ENCODE data around the gene TSC2. TPM values are rescaled to one million over a fixed set of nuclear protein-coding genes. Genes with fewer than 3 reads are reported as not detected.
"Not testable (repeated sequence)": the region's sequence is repeated elsewhere in the genome, so short reads cannot be mapped to it uniquely, and the experiment has no call there.

The TSC2 gene
- total RNA-seq, 1 experiment from 2014 or later: 47.7 TPM

GRCh38 chr16:2104464-2104863 is 56.7 kb downstream of the TSC2 start:
- not testable (repeated sequence) for DNase-seq (ENCODE audit: low spot score)

GRCh38 chr16:2105291-2105690 is 57.5 kb downstream of the TSC2 start:
- not testable (repeated sequence) for DNase-seq (ENCODE audit: low spot score)

DNA sequence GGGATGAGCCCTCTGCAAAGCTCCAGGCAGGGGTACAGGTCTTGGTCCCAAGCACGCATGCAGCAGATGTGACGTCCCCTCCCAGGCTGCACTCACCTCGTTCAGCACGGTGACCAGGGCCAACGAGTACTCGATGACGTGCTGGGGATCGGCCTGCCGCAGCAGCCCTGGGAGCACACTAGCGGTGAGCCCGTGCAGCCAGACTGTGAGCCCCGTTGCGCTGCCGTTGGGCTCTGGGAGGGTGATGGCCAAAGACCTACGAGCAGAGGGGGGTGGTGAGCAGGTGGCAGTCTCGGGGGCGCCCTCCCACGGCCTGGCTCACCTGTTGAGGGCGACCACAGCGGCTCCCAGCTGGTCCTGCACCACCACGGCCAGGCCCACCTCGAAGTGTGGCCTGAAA is 58.0 kb downstream of the TSC2 start:
- not testable (repeated sequence) for DNase-seq (ENCODE audit: low spot score)

GRCh38 chr16:2106211-2106610 is 58.4 kb downstream of the TSC2 start:
- DNase-seq (ENCODE audit: low spot score): not testable (repeated sequence)

- not testable (repeated sequence) for DNase-seq (ENCODE audit: low spot score)
Measured at GRCh38 chr16:2107121-2107790, 59.5 kb downstream of the TSC2 start.

- not testable (repeated sequence) for DNase-seq (ENCODE audit: low spot score)
Measured at GRCh38 chr16:2107791-2108125, 60.0 kb downstream of the TSC2 start.

GRCh38 chr16:2108446-2109270 is 60.9 kb downstream of the TSC2 start:
- DNase-seq (ENCODE audit: low spot score): not testable (repeated sequence)

GRCh38 chr16:2109271-2109580 is 61.4 kb downstream of the TSC2 start:
- DNase-seq (ENCODE audit: low spot score): not testable (repeated sequence)

DNA sequence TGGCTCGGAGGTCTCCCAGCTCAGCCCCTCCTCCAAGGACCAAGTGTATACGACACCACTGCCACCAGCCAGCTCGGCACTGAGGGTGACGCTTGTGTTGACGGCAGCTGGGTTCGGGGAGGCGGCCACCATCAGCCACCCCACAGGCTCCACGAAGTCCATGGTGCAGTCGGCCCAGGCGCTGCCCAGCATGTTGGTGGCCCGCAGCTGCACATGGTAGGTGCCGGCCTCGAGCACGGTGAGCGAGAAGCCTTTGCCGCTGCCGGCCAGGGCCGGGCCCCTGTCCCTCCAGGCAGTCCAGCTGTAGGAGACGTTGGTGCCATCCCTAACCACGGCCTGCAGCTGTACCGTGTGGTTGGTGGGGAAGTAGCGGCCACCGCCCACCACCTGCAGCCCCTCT is 62.1 kb downstream of the TSC2 start:
- DNase-seq (ENCODE audit: low spot score): not testable (repeated sequence)

DNA sequence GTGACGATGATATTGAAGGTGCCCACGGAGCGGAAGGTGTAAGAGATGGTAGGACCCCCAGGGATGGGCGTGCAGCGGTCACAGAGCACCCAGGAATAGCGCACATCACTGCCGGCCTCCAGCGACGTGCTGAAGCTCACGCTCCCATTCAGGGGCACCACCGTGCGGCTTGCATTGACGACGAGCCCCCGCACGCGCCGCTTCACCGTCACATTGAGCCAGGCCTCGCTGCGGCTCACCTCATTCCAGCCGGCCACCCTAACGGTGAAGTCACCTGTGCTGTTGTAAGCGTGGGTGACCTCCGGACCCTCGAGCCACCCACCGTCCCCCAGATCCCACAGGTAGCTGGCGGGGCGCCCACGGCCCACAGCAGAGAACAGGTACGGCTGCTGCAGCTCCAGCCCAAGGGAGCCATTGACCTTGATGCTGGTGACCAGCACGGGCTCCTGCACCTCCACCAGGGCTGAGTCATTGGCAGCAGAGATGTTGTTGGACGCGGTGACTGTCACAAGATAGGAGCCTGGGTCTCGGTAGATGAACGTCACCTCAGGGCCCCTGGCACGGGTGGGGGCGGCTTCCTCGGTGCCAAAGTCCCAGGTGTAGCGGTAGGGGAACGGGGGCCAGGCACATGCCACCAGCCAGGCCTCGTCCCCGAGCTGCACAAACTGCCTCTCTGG is 62.7 kb downstream of the TSC2 start:
- not testable (repeated sequence) for DNase-seq (ENCODE audit: low spot score)

GRCh38 chr16:2111009-2111353 is 63.2 kb downstream of the TSC2 start:
- not testable (repeated sequence) for DNase-seq (ENCODE audit: low spot score)

- DNase-seq (ENCODE audit: low spot score): not testable (repeated sequence)
Measured at GRCh38 chr16:2111412-2112335, 63.9 kb downstream of the TSC2 start.

- not testable (repeated sequence) for DNase-seq (ENCODE audit: low spot score)
Measured at GRCh38 chr16:2112539-2113106, 64.8 kb downstream of the TSC2 start.

DNA sequence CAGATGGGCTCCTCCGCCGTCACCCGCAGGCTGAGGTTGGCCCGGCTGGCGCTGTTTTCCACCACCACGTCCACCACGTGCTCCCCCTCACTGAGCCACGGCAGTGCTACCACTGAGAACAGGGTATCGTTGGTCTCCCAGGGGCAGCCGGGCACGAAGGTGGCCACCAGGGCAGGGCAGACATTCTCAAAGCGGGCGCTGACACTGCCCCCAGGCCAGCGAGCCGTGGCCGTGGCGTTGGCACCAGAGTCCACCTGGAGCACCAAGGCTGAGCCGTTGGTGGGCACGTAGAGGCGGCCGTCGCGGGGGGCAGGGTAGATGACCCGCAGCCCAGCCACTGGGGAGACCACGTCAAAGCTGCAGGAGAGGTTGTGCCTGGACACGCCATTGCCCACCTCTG is 66.4 kb downstream of the TSC2 start:
- not testable (repeated sequence) for DNase-seq (ENCODE audit: low spot score)

- not testable (repeated sequence) for DNase-seq (ENCODE audit: low spot score)
Measured at GRCh38 chr16:2114885-2115590, 67.3 kb downstream of the TSC2 start.

GRCh38 chr16:2115591-2115973 is 67.8 kb downstream of the TSC2 start:
- DNase-seq (ENCODE audit: low spot score): no peak

DNA sequence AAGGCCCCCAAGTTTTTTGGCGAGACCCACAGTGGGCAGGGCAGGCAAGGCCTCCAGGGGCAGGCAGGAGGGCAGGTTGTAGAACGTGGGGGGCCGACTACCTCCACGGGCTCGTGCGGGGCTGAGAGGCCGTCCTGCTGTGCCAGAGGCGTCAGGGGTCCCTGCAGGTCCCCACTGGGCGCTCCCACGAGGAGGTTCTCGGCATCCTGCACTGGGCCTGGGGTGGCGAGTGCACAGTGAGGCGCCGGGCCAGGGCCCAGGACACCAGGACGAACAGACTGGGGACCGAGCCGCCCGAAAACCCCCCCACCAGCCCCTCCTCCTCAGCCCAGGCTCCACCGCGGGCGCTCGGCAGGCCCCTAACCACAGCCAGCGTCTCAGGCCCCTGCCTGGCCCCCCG is 68.6 kb downstream of the TSC2 start:
- not testable (repeated sequence) for DNase-seq (ENCODE audit: low spot score)

- not testable (repeated sequence) for DNase-seq (ENCODE audit: low spot score)
Measured at GRCh38 chr16:2117341-2117740, 69.6 kb downstream of the TSC2 start.

DNA sequence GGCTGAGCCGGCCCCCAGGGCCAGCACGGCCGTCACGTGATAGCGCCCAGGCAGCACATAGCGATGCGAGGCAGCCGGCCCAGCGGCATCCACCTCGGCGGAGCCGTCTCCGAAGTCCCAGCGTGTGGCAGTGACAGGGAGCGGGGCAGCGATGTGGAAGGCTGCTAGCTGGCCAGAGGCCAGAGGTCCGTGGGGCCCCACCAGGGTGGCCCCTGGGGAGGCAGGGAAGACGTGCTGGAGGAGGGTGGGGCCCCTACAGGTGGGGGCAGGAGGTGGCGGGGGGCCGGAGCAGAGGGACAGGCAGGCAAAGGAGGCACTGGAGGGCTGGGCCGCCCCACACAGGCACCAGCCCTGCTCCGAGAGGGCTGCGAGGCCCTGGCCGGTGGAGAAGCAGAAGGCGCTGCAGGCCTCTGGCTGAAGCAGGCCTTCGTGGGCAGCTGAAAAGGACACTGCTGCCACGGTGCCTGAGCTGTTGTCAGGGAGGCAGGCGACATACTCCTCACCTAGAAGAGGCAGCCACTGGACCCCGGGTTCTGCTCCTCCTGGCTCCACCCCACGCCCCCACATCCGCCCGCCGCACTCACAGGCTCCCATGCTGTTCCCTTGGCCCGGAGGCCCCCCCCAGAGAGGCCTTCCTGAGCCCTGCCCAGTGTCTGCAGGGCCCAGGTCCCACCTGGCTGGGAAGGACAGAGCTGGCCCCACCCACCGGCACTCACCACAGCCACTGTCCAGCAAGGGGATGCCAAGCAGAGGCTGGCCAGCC is 70.4 kb downstream of the TSC2 start:
- not testable (repeated sequence) for DNase-seq (ENCODE audit: low spot score)

DNA sequence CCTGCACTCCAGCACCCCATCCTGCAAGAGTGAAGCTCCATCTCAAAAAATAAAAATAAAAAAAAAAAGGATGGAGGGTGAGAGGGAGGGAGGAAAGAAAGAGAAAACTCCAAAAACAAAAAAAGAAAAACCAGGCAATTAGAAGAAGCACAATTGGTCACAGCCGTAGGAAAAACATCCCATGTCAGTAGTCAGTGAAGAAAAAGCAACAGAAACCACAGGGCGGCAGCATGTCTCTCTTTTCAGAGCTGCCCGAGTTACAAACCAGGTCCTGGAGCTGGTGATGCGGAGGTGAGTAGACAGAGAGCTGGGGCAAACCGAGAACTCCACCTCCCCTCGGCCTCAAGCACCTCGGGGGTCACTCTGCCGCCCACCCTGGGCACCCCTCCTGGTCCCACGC is 73.5 kb downstream of the TSC2 start:
- peak; percentile 73 for DNase-seq (ENCODE audit: low spot score)

Measured in A172 (cell line).